ENCODE measurements around the gene OR2G6.
"Not testable (repeated sequence)": the region's sequence is repeated elsewhere in the genome, so short reads cannot be mapped to it uniquely, and the experiment has no call there.

OR2G6 gene

DNA sequence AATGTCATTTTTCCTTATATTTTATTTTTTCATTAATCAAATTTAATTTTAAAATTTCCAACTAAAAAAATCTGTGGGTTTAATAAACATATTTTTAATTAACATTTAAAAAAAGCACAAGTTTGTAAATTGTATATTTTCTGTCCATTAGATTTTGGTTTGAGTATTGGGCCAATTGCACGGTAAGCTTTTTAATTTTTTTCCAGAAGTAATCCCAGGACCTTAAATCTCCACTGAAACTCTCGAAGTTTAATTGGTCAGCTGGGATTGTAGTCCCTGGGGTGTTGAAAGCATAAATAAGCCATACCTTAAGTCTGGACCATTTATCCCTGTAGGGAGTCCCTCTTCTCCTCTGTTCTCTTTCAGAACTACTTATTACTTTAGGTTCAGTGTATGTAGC, at the start of gene OR2G6:
Gene OR2G6 (plus strand): TSS at position 301 of the 400 bp plus-strand sequence. CDS start 13,574 bp downstream, outside the sequence.
- not testable (repeated sequence) for DNase-seq

DNA sequence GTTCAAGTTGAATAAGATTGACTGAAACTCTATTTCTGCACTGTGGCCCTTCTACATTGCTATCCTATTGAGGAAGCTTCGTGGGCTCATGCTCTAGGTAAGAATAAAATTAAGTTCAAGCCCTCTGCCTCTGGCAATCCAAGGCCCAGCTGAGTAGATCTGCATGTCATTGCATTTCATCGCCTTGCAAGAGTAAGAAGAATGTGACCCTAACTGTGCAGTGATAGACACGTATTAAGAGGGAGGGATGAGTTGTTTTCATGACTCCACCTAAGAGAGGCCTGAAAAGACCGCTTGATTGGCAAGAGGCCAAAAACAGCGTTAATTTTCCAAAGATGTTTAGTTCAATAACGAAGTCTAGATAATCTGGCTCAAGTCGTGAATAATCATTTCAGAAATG, 48.8 kb upstream of the OR2G6 start:
- DNase-seq, result not testable (repeated sequence)

DNA sequence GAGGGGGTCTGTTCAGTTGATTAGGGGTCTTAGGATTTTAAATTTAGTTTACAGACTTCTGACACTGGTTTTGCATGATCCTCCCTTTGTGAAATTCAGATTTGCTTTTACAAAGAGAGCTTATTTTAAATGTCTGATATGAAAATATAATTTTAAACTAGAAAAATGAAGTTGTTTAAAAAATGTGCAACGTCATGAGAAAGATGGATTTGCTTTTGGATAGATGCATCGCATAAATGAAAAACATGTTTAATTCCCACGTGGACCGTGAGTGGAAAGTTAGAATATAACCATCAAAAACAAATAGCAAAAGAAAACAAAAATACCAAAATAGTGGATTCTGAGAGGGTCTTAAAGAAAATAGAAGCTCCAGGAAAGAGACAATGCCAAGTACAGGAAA, 36.7 kb upstream of the OR2G6 start:
- no peak for DNase-seq

DNA sequence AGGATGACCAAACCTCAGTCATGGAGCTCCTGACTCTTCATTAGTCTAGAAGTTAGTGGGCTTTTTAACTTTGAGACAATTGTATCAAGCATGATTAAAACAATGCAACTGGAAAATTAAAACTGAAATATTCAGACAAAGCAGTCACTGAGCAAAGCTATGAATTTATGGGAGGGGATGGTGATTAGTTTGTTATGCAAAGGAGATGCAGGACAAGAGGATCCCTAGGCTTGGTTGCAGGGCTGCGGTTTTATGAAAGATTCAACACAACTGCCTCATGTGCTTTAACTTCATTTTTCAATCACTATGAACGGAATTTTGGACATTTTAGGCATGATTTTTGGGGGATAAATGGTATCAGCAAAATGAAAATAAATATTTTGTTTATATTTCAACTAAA, 35.8 kb upstream of the OR2G6 start:
- not testable (repeated sequence) for DNase-seq

DNA sequence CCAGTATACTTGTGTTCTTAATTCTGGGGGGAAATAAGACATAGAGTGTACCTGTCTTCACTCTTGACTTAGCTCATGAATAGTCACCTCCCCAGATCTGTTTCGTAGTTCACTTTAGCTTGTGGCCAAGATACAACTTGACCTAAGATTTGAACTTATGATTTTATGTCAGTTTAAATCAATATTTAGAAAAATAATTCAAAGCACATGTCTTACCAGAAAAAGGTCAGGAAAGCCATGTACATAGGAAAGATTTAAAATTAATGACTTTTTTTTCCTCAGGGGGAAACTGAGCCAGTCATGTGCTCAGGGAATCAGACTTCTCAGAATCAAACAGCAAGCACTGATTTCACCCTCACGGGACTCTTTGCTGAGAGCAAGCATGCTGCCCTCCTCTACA, 34.8 kb upstream of the OR2G6 start, which contains the start of gene OR2T3:
Gene OR2T3 (plus strand): TSS at position 301 of the 400 bp plus-strand sequence. CDS start 0 bp downstream, at position 301.
- not testable (repeated sequence) for DNase-seq

DNA sequence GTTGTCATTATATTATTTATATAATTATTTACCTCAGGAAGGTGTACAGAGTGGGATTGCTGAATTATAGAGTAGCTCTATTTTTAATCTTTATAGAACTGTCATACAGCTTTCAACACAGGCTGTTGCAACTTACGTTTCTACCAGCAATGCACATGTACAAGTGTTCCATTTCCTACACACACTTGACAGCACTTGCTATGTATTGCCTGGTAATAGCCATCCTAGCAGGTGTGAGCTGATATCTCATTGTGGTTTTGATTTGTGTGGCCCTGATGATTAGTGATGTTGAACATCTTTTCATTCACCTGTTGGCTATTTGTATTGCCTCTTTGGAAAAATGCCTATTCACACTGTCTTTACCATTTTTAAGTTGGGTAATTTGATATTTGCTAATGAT, 32.2 kb upstream of the OR2G6 start:
- DNase-seq, result not testable (repeated sequence)

DNA sequence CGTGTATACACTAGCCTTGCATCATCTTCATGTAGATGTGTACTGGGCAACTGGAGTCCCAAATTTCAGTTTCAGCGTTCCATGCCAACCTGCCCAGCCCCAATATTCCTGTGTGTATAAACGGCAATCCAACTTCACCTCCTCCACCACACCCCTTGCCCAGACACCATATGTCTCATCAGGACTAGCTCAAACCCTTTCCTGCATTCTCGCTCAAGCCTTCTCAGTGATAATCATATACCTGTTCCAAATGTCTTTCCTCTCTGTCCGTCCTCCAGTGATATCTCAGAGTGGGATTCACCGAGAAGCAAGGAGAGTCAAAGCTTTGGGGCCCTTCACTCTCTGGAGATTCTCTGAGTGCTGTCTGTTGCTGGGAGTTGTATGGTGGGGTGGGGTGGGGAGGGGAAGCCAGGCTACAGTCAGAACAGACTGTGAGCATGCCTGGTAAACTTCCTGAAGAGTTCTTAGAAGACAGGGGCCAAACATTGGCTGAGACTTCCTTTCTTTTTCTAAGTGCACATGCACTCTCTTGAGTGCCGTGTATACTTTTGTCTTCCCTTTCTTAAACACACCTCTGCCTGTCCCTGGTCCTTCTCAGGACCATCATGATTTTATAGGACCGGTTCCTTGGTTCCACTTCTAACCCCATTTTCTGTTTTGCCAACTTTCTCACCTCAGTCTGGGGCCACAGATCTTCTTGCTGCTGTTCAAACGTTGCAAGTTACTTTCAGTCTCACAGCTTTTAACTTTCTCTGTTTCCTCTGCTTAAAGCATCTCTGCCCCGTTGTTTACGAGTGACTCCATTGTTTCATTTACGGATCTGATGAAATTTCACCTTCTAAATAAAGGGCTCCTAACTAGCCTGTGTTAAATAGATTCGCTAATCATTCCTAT, 25.9 kb upstream of the OR2G6 start:
- DNase-seq, result not testable (repeated sequence)

DNA sequence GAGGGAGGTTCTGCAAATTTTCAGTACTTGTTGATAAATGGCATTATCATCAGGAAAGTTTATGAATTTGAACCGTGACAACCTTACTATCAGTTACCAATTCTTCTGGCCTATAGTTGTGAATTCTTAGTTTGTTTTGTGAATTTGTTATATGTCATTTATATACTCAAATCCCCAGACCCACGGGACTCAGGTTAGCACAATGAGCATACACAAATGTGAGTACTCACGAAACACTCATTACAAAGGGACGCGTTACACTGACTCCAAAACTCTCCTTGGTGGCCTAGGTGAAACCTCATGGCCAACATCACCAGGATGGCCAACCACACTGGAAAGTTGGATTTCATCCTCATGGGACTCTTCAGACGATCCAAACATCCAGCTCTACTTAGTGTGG, 19.6 kb upstream of the OR2G6 start, which contains the start of gene OR2T5:
Gene OR2T5 (plus strand): TSS at position 301 of the 400 bp plus-strand sequence. CDS start 0 bp downstream, at position 301.
- DNase-seq, result not testable (repeated sequence)

DNA sequence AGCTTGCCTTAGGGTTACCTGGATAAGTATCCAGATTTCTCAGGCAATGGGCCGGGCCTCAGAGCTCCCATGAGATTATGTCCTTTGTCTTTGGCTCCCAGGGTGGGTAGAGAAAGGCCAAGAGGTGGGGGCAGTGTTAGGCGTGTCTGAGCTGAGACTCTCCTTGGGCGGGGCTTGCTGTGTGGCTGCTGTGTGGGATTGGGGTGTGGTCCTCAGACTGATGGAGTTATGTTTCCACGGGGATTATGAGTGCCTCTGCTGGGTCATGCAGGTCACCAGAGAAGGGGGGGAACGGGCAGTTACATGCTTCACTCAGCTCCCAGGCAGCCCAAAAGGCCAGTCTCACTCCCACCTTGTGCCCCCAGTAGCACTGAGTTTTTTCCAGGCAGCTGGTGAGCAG, 11.2 kb upstream of the OR2G6 start:
- not testable (repeated sequence) for DNase-seq

DNA sequence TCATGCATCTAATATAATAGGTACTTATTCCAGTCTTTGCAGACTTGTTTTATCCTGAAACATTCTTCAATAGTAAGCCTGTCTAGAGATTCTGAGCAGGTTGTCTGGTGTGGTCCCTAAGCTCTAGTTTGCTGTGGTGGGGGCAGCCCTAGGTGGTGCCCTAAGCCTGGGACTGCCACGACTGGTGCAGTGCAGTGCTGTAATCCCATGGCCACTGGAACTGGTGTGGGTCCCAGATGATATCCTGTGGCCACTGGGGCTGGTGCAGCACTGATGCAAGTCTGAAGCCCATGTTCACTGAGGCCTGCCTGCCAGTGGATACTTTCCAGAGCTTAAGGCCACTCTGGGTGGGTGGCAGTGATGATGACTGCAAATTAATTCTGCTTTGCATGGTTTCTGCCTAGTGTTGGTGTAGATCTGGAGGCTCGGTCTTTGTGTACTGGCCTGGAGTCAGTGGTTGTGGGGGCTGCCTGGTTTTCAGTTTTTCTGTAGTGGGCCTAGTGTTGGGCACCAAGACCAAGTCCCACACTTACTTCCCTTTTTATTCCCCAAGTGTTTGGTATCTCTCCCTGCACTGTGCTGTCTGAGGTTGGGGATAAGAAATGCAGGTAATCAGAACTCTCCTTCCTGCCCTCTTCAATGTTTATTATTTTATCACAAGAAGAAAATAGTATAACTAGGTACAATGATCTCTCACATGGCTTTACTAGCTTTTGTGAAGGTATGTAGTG, 7.4 kb upstream of the OR2G6 start:
- not testable (repeated sequence) for DNase-seq

DNA sequence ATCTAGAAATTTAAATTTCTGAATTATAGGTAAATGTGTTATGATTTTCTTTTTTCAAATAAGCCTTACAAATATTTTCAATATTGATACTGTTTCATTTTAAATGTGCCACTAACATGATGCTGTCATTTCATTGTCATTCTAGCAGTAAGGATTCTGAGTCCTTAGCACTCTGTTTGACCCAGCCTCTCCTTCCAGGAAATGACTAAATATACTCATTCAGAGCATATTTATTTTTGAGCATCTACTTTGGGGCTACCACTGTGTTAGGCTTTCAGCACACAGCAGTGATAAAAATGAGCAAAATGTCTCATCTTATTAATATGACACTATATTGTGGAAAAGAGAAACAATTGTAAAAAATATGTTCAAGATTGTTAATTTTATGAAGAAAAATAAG, 2.3 kb downstream of the OR2G6 start:
- DNase-seq, result not testable (repeated sequence)

DNA sequence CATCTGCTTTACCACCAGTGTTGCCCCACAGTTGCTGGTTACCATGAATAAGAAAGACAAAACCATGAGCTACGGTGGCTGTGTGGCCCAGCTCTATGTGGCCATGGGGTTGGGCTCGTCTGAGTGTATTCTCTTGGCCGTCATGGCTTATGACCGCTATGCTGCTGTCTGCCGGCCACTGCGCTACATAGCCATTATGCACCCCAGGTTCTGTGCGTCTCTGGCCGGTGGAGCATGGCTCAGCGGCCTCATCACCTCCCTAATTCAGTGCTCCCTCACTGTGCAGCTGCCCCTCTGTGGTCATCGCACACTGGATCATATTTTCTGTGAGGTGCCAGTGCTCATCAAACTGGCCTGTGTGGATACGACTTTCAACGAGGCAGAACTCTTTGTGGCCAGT, 14.0 kb downstream of the OR2G6 start:
- DNase-seq, result no peak

DNA sequence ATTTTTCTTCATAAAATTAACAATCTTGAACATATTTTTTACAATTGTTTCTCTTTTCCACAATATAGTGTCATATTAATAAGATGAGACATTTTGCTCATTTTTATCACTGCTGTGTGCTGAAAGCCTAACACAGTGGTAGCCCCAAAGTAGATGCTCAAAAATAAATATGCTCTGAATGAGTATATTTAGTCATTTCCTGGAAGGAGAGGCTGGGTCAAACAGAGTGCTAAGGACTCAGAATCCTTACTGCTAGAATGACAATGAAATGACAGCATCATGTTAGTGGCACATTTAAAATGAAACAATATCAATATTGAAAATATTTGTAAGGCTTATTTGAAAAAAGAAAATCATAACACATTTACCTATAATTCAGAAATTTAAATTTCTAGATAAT, 29.6 kb downstream of the OR2G6 start:
- DNase-seq, result not testable (repeated sequence)

DNA sequence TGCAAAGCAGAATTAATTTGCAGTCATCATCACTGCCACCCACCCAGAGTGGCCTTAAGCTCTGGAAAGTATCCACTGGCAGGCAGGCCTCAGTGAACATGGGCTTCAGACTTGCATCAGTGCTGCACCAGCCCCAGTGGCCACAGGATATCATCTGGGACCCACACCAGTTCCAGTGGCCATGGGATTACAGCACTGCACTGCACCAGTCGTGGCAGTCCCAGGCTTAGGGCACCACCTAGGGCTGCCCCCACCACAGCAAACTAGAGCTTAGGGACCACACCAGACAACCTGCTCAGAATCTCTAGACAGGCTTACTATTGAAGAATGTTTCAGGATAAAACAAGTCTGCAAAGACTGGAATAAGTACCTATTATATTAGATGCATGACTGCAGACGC, 39.5 kb downstream of the OR2G6 start:
- DNase-seq, result not testable (repeated sequence)

DNA sequence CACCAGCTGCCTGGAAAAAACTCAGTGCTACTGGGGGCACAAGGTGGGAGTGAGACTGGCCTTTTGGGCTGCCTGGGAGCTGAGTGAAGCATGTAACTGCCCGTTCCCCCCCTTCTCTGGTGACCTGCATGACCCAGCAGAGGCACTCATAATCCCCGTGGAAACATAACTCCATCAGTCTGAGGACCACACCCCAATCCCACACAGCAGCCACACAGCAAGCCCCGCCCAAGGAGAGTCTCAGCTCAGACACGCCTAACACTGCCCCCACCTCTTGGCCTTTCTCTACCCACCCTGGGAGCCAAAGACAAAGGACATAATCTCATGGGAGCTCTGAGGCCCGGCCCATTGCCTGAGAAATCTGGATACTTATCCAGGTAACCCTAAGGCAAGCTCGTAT, 43.2 kb downstream of the OR2G6 start:
- not testable (repeated sequence) for DNase-seq

DNA sequence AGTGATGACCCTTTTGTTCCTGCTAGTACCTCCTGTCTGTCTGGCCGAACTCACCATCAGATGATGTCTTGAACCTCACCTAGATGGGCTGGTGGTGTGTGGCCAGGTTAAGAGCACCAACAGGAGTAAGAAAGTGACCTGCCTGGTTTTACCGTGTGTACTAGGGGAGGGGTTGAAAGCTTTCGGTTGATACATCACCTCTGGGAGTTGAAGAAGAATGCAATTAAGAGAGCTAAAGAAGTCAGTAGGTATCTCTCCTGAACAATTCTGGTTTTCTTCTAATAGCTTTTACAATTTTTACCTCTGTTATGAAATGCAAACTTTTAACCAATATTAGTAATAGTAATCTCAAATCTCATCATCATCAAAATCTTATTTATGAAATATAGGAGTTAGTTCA, 54.8 kb downstream of the OR2G6 start, which contains the start of gene OR2T29:
Gene OR2T29 (minus strand): TSS at position 101 of the 400 bp plus-strand sequence. CDS start 3,281 bp downstream, outside the sequence.
- DNase-seq, result not testable (repeated sequence)

DNA sequence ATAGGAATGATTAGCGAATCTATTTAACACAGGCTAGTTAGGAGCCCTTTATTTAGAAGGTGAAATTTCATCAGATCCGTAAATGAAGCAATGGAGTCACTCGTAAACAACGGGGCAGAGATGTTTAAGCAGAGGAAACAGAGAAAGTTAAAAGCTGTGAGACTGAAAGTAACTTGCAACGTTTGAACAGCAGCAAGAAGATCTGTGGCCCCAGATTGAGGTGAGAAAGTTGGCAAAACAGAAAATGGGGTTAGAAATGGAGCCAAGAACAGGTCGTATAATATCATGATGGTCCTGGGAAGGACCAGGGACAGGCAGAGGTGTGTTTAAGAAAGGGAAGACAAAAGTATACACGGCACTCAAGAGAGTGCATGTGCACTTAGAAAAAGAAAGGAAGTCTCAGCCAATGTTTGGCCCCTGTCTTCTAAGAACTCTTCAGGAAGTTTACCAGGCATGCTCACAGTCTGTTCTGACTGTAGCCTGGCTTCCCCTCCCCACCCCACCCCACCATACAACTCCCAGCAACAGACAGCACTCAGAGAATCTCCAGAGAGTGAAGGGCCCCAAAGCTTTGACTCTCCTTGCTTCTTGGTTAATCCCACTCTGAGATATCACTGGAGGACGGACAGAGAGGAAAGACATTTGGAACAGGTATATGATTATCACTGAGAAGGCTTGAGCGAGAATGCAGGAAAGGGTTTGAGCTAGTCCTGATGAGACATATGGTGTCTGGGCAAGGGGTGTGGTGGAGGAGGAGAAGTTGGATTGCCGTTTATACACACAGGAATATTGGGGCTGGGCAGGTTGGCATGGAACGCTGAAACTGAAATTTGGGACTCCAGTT, 57.9 kb downstream of the OR2G6 start:
- not testable (repeated sequence) for DNase-seq

DNA sequence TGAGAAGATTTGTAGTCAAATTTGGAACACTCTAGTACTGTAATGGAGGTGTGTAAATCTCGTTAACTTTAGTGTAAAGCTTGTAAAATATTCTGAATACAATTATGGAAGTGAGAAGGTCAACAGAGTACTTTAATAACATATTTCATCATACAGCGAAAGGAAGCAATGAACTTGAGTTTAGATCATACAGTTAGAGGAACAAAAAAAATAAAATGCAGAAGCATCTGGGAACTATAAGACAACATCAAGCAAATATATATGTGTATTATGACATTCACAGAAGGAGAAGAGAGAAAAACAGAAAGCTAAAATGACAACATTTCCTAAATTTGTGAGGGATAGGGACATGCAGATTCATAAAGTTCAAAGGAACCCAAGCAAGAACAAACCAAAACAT, 61.2 kb downstream of the OR2G6 start:
- DNase-seq, result not testable (repeated sequence)

DNA sequence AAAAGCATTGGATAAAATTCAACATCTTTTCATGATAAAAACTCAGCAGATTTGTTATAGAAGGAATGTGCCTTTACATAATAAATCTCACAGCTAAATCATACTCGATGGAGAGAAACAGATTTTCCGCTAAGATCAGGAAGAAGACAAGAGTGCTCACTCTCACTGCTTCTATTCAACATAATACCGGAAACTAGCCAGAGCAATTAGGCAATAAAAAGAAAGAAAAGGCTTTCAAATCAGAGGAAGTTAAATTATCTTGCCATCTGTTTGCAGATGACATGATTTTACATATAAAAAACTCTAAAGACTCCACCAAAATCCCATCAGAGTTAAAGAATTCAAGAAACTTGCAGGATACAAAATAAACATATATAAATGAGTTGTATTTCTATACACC, 62.9 kb downstream of the OR2G6 start:
- DNase-seq, result not testable (repeated sequence)

DNA sequence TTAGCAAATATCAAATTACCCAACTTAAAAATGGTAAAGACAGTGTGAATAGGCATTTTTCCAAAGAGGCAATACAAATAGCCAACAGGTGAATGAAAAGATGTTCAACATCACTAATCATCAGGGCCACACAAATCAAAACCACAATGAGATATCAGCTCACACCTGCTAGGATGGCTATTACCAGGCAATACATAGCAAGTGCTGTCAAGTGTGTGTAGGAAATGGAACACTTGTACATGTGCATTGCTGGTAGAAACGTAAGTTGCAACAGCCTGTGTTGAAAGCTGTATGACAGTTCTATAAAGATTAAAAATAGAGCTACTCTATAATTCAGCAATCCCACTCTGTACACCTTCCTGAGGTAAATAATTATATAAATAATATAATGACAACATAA, 64.2 kb downstream of the OR2G6 start:
- DNase-seq, result not testable (repeated sequence)

DNA sequence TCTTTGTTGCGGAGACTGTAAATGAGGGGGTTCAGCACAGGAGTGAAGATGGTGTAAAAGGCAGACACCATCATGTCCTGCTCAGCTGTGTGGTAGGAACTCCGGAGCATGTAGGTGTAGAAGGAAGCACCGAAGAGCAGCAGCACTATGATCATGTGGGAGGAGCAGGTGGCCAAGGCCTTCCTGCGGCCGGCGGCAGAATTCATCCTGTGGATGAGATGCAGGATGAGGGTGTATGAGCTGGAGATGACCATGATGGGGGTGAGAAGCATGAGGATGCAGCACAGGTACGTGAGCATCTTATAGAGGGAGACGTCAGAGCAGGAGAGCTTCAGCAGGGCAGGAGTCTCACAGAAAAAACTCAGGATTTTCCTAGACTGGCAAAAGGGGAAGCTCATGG, 66.0 kb downstream of the OR2G6 start:
- DNase-seq, result not testable (repeated sequence)

DNA sequence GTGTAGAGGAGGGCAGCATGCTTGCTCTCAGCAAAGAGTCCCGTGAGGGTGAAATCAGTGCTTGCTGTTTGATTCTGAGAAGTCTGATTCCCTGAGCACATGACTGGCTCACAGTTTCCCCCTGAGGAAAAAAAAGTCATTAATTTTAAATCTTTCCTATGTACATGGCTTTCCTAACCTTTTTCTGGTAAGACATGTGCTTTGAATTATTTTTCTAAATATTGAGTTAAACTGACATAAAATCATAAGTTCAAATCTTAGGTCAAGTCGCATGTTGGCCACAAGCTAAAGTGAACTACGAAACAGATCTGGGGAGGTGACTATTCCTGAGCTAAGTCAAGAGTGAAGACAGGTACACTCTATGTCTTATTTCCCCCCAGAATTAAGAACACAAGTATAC, 66.8 kb downstream of the OR2G6 start, which contains the start of gene OR2T34:
Gene OR2T34 (minus strand): TSS at position 101 of the 400 bp plus-strand sequence. CDS start 0 bp downstream, at position 101.
- not testable (repeated sequence) for DNase-seq

All from DMS79 (cell line).